CD1c-positive myeloid dendritic cell (primary cell): ENCODE results near the gene FGF14.
"Not testable (repeated sequence)": the region's sequence is repeated elsewhere in the genome, so short reads cannot be mapped to it uniquely, and the experiment has no call there.

ENCODE experiments used
- DNase-seq: peaks from one replicate; pipeline ENCODE4 v3.0.0-alpha.2; 2016; ENCODE audit errors: extremely low spot score

Gene FGF14

GRCh38 chr13:102136735-102137296 is 265.0 kb downstream of the FGF14 start:
- no peak for DNase-seq

GRCh38 chr13:102132777-102133295 is 269.0 kb downstream of the FGF14 start:
- no peak for DNase-seq

GRCh38 chr13:102131246-102131645 is 270.6 kb downstream of the FGF14 start:
- DNase-seq: no peak

- no peak for DNase-seq
These were observed 273.5 kb downstream of the FGF14 start for GRCh38 chr13:102128216-102128810.

GRCh38 chr13:102127153-102127552 is 274.7 kb downstream of the FGF14 start:
- DNase-seq: no peak

- no peak for DNase-seq
These were observed 279.7 kb downstream of the FGF14 start for GRCh38 chr13:102122147-102122546.

GRCh38 chr13:102117175-102117831 is 284.5 kb downstream of the FGF14 start:
- no peak for DNase-seq

GRCh38 chr13:102103469-102103868 is 298.4 kb downstream of the FGF14 start:
- DNase-seq: no peak

GRCh38 chr13:102100234-102100633 is 301.6 kb downstream of the FGF14 start:
- DNase-seq: no peak

- no peak for DNase-seq
These were observed 304.1 kb downstream of the FGF14 start for GRCh38 chr13:102097708-102098107.

GRCh38 chr13:102093288-102093687 is 308.6 kb downstream of the FGF14 start:
- DNase-seq: not testable (repeated sequence)

- no peak for DNase-seq
These were observed 310.6 kb downstream of the FGF14 start for GRCh38 chr13:102091231-102091630.

- no peak for DNase-seq
These were observed 311.3 kb downstream of the FGF14 start for GRCh38 chr13:102090532-102090931.

GRCh38 chr13:102089722-102090121 is 312.1 kb downstream of the FGF14 start:
- no peak for DNase-seq

- DNase-seq: no peak
These were observed 312.7 kb downstream of the FGF14 start for GRCh38 chr13:102089177-102089576.

- no peak for DNase-seq
These were observed 328.6 kb downstream of the FGF14 start for GRCh38 chr13:102073251-102073650.

GRCh38 chr13:102071711-102072110 is 330.1 kb downstream of the FGF14 start:
- DNase-seq: no peak

GRCh38 chr13:102068323-102068722 is 333.5 kb downstream of the FGF14 start:
- DNase-seq: not testable (repeated sequence)

GRCh38 chr13:102055090-102055779 is 346.6 kb downstream of the FGF14 start:
- DNase-seq: no peak

GRCh38 chr13:102049853-102050252 is 352.0 kb downstream of the FGF14 start:
- DNase-seq: no peak

GRCh38 chr13:102045731-102046130 is 356.1 kb downstream of the FGF14 start:
- no peak for DNase-seq

GRCh38 chr13:102042746-102043145 is 359.1 kb downstream of the FGF14 start:
- no peak for DNase-seq

GRCh38 chr13:102041544-102041943 is 360.3 kb downstream of the FGF14 start:
- no peak for DNase-seq
